K562 (cell line): Measurements from ENCODE around the gene RNF167. TPM values are rescaled to one million over a fixed set of nuclear protein-coding genes. Genes with fewer than 3 reads are reported as not detected.

Source experiments
- ATAC-seq: fragments of 200-7000 bp; cut with Tn5 transposase; 3 replicates; pipeline ENCODE4 v1.9.1; 2020; ENCODE audit warnings: moderate library complexity
- BruUV-seq: library from RNA; stranded (reverse); fragments of 400-500 nt; replicated peaks from 2 replicates; lab custom pipeline; 2021; lab: Mats Ljungman, UMichigan
- CTCF ChIA-PET: fragments of 300-600 bp; formaldehyde crosslinking; extraction: SDS; loops from one replicate; lab custom pipeline; 2021; ENCODE audit warnings: low intra/inter-chr PET ratio; lab: Yijun Ruan, JAX
- POLR2A ChIA-PET: fragments of 300-600, 350-650 bp; sonication (Branson Sonifier 250); formaldehyde crosslinking; extraction: SDS; loops from one replicate; lab custom pipeline; 2021; ENCODE audit warnings: antibody characterized with exemption, inconsistent platforms; lab: Yijun Ruan, JAX
- DNase-seq, 4 experiments: peaks; one replicate each; pipeline versions ENCODE4 v3.0.0 to v3.0.0-alpha.2; 2011 to 2018; ENCODE audit warnings: low spot score in 3 of 4, mixed read lengths in 3 of 4; ENCODE audit errors: extremely low read depth in 1 of 4
- FAIRE-seq: peaks from 2 replicates; lab custom pipeline; 2011; peaks lifted over from hg19 to GRCh38; lab: Jason Lieb, UNC
- H2AFZ ChIP-seq: 2 replicates; pipeline ENCODE4 v1.6.0; 2011; ENCODE audit warnings: low read depth, low read length, control low read depth, inconsistent platforms
- H3K27ac ChIP-seq: fragments of 200-600 bp; 3 replicates; pipeline ENCODE4 v1.8.0; 2011; ENCODE audit warnings: low read depth, mild to moderate bottlenecking, control low read depth, inconsistent platforms, low read length, moderate library complexity, mixed read lengths; ENCODE audit errors: extremely low read depth
- H3K27me3 ChIP-seq, 2 experiments: fragments of 300-600 bp in 1 of 2; 2 replicates in 1 of 2; 3 replicates in 1 of 2; pipeline versions ENCODE4 v1.6.0 to v1.8.0; 2011; ENCODE audit warnings: inconsistent platforms in 2 of 2, low read length in 2 of 2, mild to moderate bottlenecking in 1 of 2, mixed read lengths in 1 of 2, moderate library complexity in 1 of 2; ENCODE audit not compliant: control insufficient read depth in 2 of 2, insufficient read depth in 2 of 2
- H3K36me3 ChIP-seq: fragments of 300-600 bp; 3 replicates; pipeline ENCODE4 v1.8.0; 2011; ENCODE audit warnings: mild to moderate bottlenecking, low read length, inconsistent platforms; ENCODE audit not compliant: control insufficient read depth, insufficient read depth
- H3K4me1 ChIP-seq, 2 experiments: fragments of 200-600 bp in 1 of 2; replicated peaks in 1 of 2; 2 replicates in 1 of 2; 3 replicates in 1 of 2; pipeline versions ENCODE4 v1.5.1 to v1.8.0; 2011; ENCODE audit warnings: inconsistent platforms in 2 of 2, low read length in 2 of 2, mild to moderate bottlenecking in 1 of 2, mixed read lengths in 1 of 2, moderate library complexity in 1 of 2; ENCODE audit not compliant: control insufficient read depth in 2 of 2, insufficient read depth in 2 of 2
- H3K4me2 ChIP-seq: 2 replicates; pipeline ENCODE4 v1.6.1; 2011; ENCODE audit warnings: low read length, control low read depth, inconsistent platforms, mixed read lengths; ENCODE audit not compliant: insufficient read depth
- H3K4me3 ChIP-seq: fragments of 200-600 bp; sonication (generic), shearing (Covaris generic); 2 replicates; pipeline ENCODE4 v1.5.1; 2016; ENCODE audit warnings: control low read depth, inconsistent platforms
- H3K79me2 ChIP-seq: fragments of 200-600 bp; 3 replicates; pipeline ENCODE4 v1.8.0; 2011; ENCODE audit warnings: low read length, inconsistent platforms; ENCODE audit not compliant: control insufficient read depth, insufficient read depth
- H3K9ac ChIP-seq, 2 experiments: 2 replicates each; pipeline versions ENCODE4 v1.6.0 to v1.6.1; 2011; ENCODE audit warnings: low read depth in 2 of 2, low read length in 2 of 2, control low read depth in 1 of 2, inconsistent platforms in 1 of 2, mild to moderate bottlenecking in 1 of 2, mixed read lengths in 1 of 2; ENCODE audit not compliant: insufficient read depth in 1 of 2
- H3K9me1 ChIP-seq: one replicate; pipeline ENCODE4 v1.6.0; 2011; ENCODE audit warnings: inconsistent platforms, mild to moderate bottlenecking, low read length, moderate library complexity; ENCODE audit not compliant: control insufficient read depth, insufficient read depth
- H3K9me3 ChIP-seq: replicated peaks from 2 replicates; pipeline ENCODE4 v1.5.1; 2011; ENCODE audit warnings: low read depth, low read length, inconsistent platforms; ENCODE audit not compliant: control insufficient read depth, insufficient read depth
- H4K20me1 ChIP-seq: replicated peaks from 2 replicates; pipeline ENCODE4 v1.6.1; 2011; ENCODE audit warnings: low read length, inconsistent platforms, mixed read lengths; ENCODE audit not compliant: control insufficient read depth, insufficient read depth
- POLR2G ChIP-seq: fragments of 200-400 bp; formaldehyde crosslinking; IDR thresholded peaks from 2 replicates; pipeline ENCODE4 v1.6.1; 2017; ENCODE audit warnings: low read depth, mild to moderate bottlenecking, antibody characterized with exemption, low read length, moderate library complexity
- RBM22 ChIP-seq: fragments of 200-400 bp; formaldehyde crosslinking; IDR thresholded peaks from 2 replicates; pipeline ENCODE4 v1.6.1; 2018; ENCODE audit warnings: low read length, low read depth; ENCODE audit not compliant: poor library complexity, severe bottlenecking
- ZNF408 ChIP-seq: fragments of 250-450 bp; sonication (Bioruptor Pico); IDR thresholded peaks from 2 replicates; pipeline ENCODE4 v1.4.0; 2020; ENCODE audit warnings: low read depth, mild to moderate bottlenecking, moderate library complexity
- WGBS: fragments of 100-300 bp; shearing (Covaris generic); methylation state at CpG from one replicate; pipeline ENCODE4 v1.1.6; 2016; ENCODE audit warnings: low coverage, mixed read lengths; ENCODE audit not compliant: insufficient coverage; ENCODE audit errors: missing lambda C conversion rate; 5-methylcytosine and 5-hydroxymethylcytosine counted together
- in situ Hi-C: fragments of 300-500 bp; cut with MboI; formaldehyde crosslinking; loops from 4 replicates; pipeline ENCODE4 v1.15.0; 2018; ENCODE audit warnings: inconsistent platforms, mixed read lengths
- intact Hi-C: fragments of 100-400 bp; cut with micrococcal nuclease; formaldehyde crosslinking; loops from 2 replicates; pipeline ENCODE4 v1.14.2; 2022
- polyA plus RNA-seq, 8 experiments: library from polyadenylated mRNA; depleted of rRNA in 4 of 8; stranded (reverse) in 5 of 8; unstranded in 3 of 8; fragments of >200 nt; fragmentation: Nextera tagmentation in 2 of 8; fragmentation: Illumina TruSeq in 1 of 8; extraction: Ambion mirVana in 2 of 8; extraction: Trizol in 1 of 8; gene quantifications; 2 replicates each; pipeline versions ENCODE4 v1.2.1 to v1.2.3, GENCODE V29; 2011 to 2014; ENCODE audit warnings: inconsistent platforms in 1 of 8, missing spikeins in 1 of 8
- total RNA-seq, 7 experiments: library from RNA; depleted of rRNA in 6 of 7; stranded (reverse); fragments of >200 nt in 6 of 7; fragmentation: Illumina TruSeq in 2 of 7; extraction: Trizol in 2 of 7; gene quantifications; 2 replicates each; pipeline versions ENCODE4 v1.2.1 to v1.2.3, GENCODE V29; 2011 to 2021; ENCODE audit warnings: low replicate concordance in 1 of 7
- TF ChIP-seq, protein P1 (sequence below): sonication (generic); formaldehyde crosslinking; IDR thresholded peaks from 2 replicates; pipeline ENCODE4 v1.8.0; 2022; ENCODE audit warnings: mild to moderate bottlenecking, low read depth, missing genetic modification reagents

RNF167 gene
- total and polyA plus RNA-seq, 9 of the 15 experiments (the other 6 are each of a cell fraction or from before 2014, with no cell fraction given): 16.5 to 143 (median 45.5) TPM

DNA sequence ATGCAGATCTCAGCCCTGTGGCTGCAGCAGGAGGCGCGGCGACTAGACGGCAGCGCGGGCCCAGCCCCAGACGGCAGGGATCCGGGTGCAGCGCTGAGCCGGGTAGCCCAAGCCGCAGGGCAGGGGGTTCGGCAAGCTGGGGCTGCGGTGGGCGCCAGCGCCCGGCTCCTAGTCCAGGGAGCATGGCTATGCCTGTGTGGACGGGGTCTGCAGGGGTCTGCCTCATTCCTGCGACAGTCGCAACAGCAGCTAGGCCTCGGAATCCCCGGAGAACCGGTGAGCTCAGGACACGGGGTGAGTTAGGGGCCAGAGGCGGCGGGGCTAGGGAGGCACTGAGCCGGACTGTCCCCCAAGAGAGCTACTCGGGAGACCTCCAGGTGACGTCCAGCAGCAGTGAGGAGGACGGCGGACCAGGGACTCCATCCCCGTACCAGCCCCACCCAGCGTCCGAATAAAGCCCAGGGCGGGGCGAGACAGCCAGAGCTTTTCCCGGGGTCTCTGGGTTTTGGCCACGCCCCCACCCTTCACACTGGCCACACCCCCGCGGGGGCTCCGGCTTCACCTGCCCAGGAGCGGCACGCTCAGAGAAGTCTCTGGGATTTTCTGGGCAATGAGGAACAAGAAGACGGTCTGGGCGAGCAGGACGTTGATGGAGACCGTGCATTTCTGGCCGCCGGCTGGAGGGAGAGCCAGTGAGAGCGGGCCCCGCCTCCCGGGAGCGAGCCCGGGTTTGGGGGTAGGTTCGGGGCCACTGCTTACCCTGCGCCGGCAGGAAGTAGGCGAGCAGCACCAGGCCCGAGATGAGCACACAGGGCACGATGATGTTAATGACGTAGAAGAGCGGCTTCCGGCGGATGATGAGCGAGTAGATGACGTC, 39.6 kb upstream of the RNF167 start:
- WGBS: 96% methylated on average over 24 of the region's 65 CpGs
- FAIRE-seq (no peak), ATAC-seq (no peak), DNase-seq (no peak)
- H3K9ac ChIP-seq: no peak overlapping the region
- peaks cover 13% of the 10 kb centered on the region; the same call in 1 of the 3 replicates for H3K36me3 ChIP-seq
- H4K20me1 ChIP-seq: no peaks in the 10 kb centered on the region
- POLR2A ChIA-PET: no interaction called here
- CTCF ChIA-PET: no interaction called here
- H3K4me2 ChIP-seq: no peak overlapping the region
- no peak overlapping the region for H2AFZ ChIP-seq
- no peaks in the 10 kb centered on the region for H3K27me3 ChIP-seq
- H3K27ac ChIP-seq: no peak overlapping the region
- H3K9me3 ChIP-seq: no peaks in the 10 kb centered on the region
- H3K79me2 ChIP-seq: no peaks in the 10 kb centered on the region
- H3K9me1 ChIP-seq: peaks cover 2% of the 10 kb centered on the region
- intact Hi-C loops: loop anchor here (10.0 kb wide), 1 partner anchor 64 kb away; the partner anchor contains the start of gene SPAG7
- TF ChIP-seq ZNF408 (CRISPR knock-in tag): no peak
- TF ChIP-seq POLR2G: peak; percentile 34; the same call in 1 of the 2 replicates
- peak; percentile 33 for TF ChIP-seq RBM22
- TF ChIP-seq, protein P1, sequence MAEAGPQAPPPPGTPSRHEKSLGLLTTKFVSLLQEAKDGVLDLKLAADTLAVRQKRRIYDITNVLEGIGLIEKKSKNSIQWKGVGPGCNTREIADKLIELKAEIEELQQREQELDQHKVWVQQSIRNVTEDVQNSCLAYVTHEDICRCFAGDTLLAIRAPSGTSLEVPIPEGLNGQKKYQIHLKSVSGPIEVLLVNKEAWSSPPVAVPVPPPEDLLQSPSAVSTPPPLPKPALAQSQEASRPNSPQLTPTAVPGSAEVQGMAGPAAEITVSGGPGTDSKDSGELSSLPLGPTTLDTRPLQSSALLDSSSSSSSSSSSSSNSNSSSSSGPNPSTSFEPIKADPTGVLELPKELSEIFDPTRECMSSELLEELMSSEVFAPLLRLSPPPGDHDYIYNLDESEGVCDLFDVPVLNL (CRISPR knock-in tag): no peak
- no TSS peak for BruUV-seq
- H3K4me1 ChIP-seq: peaks cover 14 to 33% of the 10 kb centered on the region in 2 experiments
- no peak overlapping the region for H3K4me3 ChIP-seq
- in situ Hi-C loops: no loop called here
